Measurements from ENCODE around the gene CHD2.

Gene CHD2

DNA sequence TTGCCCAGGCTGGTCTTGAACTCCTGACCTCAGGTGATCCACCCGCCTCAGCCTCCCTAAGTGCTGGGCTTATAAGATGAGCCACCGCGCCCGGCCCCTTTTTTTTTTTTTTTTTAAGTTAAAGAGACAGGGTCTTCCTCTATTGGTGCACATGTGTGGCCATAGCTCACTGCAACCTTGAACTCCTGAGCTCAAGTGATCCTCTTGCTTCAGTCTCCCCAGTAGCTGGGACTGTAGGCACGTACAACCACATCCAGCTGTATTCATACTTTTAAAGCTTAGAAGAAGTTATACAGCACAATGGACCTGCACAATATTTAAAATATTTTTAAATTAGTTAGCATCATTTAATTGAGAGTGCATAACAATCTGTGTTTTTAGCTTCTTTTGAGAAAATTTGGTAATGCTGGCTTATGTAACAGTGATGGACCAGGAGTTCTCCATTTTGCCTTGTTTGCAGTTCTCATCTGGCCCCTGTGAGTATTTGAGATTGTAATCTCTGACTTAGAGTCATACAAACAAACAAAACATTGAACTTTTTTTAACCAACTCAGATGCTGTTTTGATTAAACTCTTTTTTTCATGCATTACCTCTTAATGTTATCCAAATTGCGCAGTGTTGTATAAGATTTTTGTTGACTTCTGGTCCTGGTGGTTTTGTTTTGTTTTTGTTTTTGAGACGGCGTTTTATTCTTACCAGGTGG, 33.0 kb downstream of the CHD2 start:
- DNase-seq = no peak

DNA sequence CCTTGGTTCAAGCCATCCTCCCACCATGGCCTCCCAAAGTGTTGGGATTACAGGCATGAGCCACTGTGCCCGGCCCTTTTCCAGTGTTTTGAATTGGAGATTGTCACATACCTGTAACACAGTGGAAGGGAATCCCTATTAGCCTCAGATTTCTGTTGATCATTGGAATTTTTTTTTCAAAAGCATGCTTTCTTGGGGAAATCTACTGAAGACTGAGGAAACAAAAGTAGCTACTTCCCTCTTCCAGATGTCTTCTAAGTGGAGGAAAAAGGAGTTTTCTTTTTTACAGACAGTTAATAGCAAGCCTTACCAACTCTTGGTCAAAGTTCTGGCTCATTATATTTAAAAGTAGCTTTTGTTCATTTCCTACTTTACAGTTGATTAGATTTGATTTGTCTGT, 33.7 kb downstream of the CHD2 start:
- no peak for DNase-seq

DNA sequence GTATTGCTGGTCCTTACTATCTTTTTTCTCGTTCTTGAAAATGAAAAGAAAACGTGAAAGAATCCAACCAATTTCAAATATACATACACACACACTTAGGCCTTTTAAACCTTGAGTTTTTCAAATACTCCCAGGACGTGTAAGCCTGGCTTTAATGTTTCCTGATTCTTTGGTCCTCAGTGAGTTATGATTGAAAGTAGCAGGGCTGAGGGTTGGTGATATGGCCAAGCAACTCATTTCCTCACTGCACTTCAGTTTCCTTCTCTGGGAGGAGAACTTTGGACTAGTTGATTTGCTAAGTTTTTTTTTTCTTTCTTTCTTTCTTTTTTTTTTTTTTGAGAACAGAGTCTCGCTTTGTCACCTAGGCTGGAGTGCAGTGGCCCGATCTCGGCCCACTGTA, 34.6 kb downstream of the CHD2 start:
- no peak for DNase-seq

DNA sequence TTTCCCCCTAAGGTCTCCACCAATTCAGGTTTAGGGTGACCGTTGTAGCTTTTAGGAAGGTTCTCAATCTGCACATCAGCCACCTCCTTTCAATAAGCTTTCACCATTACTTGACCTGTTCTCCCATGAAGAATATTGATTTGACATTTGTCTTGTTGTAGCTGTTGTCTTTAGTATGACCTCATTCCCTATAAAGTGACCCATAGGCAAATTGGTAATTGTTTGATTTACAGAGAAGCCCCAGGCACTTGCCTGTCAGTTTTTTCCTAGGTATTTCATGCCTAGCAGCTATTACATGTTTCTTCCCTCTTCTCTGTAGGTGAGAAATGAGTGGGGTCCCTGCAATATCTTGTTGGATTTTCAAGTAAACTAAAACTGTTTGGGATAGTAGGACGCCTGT, 36.0 kb downstream of the CHD2 start:
- no peak for DNase-seq

GRCh38 chr15:92936693-92937092, 36.6 kb downstream of the CHD2 start:
- peak in 1 of 5 donors; percentile 48 for DNase-seq

DNA sequence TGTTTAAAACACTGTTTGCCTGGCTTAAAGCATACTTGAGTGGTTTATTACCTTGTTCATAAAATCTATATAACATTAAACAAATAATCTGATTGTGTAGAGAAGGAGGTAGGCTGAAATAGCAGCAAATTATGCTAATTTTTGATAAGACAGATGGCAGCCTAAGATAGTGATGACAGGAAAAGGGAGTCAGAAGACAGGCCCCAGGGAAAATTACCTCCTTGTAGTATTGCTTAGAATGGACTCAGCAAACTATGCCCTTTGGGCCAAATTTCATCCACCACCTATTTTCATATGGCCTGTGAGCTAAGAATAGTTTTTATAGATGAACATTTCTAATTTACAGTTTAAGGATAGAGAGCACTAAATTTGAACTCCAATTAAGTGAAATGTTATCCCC, 37.8 kb downstream of the CHD2 start:
- no peak for DNase-seq

- DNase-seq = no peak
Observed at GRCh38 chr15:92938387-92938786, 38.3 kb downstream of the CHD2 start.

DNA sequence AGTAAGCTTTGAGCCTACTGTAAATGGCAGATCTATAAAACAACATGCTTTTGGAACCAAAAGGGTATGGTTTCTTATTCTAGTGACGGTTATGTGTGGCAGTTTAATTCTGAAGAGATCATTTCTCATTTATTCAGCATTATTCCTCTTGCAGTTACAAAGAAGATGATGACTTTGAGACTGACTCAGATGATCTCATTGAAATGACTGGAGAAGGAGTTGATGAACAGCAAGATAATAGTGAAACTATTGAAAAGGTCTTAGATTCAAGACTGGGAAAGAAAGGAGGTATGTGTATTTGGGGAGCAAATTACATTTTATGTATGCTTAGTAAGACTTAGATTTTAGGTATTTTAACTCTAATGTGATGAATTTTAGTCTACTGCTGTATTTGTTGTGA, 41.5 kb downstream of the CHD2 start:
- DNase-seq = no peak

- no peak for DNase-seq
Observed at GRCh38 chr15:92942706-92943105, 42.6 kb downstream of the CHD2 start.

DNA sequence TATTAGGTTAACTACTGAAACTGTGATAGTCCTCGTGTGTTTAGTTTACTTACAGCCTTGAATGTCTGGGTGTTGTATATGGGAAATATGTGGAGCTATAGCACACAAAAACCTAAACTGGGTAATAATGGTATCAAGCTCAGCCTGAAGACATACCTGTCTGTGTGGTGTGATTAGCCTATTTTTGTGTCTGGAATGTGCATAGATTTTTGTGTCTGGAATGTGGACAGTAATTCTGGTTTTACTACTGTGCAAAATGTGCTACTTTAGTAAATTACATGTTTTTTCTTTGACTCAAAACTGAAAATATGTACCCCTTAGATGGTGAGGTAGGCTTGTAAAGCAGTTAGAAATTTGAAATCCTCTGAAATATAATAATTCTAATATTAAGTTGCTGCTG, 43.5 kb downstream of the CHD2 start:
- DNase-seq = no peak

- DNase-seq = no peak
Observed at GRCh38 chr15:92944946-92945521, 44.9 kb downstream of the CHD2 start.

GRCh38 chr15:92947071-92947730, 47.1 kb downstream of the CHD2 start:
- no peak for DNase-seq

DNA sequence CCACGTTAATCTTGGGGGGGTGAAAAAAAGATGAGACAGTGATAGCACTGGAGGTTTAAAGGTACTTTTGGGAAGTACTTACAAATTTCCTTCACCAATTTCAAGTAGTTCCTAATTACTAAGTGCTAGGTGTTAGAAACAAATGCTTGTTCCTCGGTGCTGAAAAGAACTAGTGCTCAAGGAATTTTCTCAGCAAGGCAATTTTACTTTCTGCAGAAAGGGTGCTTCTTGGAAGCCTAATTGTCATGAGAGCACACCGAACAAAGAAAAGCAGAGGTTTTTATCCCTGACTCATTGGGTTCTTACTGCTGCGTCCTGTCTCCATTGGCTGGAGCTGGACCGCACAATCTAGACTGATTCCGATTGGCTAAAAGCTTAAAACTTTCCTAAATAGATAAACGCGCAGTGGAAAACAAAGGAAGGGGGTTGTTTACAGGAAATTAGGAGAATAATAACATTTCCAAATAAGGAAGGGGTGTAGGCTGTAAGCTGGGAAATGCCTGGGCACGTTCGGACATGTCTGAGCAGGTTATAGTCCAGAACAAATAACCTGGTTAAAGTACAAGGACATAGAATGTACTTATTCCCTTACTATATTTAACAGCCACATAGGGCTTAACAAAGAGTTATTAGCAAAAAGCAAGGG, 49.6 kb downstream of the CHD2 start:
- no peak for DNase-seq

DNA sequence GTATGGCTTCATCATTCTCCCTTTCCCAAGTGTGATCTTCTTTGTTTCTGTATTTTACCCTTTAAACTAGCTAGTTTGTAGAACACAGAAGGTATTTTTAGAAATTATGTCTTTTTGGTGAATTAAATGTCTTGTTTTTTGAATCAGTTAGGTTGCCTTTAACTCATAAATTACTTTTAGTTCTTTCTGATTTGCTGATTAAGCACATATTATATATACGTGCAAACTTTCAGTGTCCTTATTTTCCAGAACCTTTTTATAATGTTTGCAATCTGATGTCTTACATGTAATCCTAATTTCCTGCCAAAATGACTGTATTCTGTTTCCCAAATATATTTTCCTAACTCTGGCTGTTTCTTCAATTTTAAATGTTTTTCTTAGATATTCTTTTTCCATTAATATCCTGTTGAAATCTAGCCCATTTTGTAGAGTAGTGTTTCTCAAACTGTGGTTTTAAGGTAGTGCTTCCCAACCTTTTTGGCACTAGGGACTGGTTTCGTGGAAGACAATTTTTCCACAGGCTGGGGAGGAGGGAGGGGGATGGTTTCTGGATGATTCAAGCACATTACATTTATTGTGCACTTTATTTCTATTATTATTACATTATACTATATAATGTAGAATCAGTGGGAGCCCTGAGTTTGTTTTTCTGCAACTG, 51.8 kb downstream of the CHD2 start:
- DNase-seq = no peak

- DNase-seq = no peak
Observed at GRCh38 chr15:92952458-92952850, 52.3 kb downstream of the CHD2 start.

DNA sequence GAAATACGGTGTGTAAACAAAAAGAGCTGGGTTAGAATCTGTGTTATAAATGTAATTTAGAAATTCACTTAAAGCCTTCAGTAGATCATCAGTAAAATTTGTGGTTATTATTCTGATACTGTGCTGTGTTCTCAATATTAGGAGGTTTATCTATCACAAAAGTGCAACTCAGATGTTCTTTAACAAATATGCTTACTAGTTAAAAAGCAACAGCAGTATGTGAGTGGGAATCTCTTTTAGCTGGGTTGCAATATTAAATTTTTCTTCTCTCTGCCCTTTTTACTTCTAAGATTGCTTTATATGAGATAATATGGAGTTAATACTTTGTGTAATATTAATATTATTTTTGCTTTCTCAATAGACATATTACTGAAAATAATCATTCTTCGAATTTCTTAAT, 53.4 kb downstream of the CHD2 start:
- DNase-seq = no peak

DNA sequence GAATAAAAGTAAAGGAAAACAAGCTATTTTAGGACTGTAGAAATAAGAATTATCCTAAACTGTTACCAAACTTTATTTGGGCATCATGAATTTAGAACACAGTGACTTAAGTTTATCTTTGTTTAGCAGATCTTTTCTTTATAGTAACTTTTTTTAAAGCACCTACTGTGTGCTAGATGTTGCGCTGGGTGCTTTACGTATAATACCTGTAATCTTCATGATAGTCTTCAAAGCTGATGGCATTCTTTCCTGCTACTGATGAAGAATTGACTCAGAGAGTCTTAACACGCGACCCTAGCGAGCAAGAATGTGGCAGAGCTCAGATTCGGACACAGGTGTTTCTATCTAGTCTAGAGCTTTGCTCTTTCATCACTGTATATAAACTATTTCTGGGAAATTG, 53.9 kb downstream of the CHD2 start:
- DNase-seq = no peak

DNA sequence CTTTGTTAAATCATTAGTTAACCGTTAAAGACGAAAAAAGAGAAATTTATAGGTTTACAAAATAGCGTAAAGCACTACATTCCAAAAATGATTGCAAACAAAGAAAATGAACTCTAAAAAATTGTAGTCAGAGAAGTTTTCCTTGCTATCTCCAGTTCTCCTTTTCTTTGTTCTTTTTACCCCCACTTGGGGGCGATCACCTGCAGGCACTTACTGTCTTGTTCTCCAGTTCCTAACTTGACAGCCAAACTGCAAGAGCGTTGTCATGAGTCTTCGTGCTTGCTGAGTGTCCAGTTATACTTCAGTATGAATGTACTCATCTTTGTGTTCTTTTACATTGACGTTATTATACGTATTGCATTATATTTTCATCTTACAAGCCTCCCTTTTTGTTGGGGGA, 54.5 kb downstream of the CHD2 start:
- no peak for DNase-seq

- DNase-seq = no peak
Observed at GRCh38 chr15:92955706-92956105, 55.6 kb downstream of the CHD2 start.

GRCh38 chr15:92958105-92958504, 58.0 kb downstream of the CHD2 start:
- DNase-seq = peak in 4 of 5 donors; percentile 17 to 73 (median 28)

DNA sequence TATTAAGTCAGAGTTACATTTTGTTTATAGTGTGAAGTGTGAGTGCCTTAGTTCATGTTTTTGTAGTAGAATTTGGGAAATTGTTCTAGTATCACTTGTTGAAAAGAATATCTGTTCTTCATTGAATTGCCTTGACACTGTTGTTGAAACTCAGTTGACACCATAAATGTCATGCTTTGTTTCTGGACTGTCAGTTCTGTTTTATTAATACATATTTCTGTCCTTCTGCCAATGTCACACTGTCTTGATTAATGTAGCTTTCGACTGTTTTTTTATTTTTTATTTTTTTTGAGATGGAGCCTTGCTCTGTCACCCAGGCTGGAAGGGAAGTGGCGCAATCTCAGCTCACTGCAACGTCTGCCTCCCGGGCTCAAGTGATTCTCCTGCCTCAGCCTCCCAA, 59.1 kb downstream of the CHD2 start:
- no peak for DNase-seq

- no peak for DNase-seq
Observed at GRCh38 chr15:92960996-92961681, 61.0 kb downstream of the CHD2 start.

DNA sequence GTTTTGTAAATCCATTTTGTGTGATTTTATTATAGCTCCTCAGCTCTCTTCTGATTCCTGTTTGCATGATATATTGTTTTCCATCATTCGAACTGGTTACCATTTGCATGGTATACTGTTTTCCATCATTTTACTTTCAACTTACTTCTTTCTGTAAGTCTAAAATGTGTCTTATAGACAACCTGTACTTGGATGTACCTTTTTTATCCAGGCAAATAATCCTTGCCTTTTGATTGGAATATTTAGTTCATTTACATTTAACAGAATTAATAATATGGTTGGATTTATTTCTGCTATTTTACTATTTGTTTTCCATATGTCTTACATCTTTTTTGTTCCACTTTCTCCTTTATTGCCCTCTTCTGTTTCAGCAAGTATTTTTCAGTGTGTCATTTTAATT, 62.8 kb downstream of the CHD2 start:
- no peak for DNase-seq
